Fibroblast of lung (primary cell): ENCODE data around the gene ZNF829. TPM values are rescaled to one million over a fixed set of nuclear protein-coding genes. Genes with fewer than 3 reads are reported as not detected.
A peak's percentile ranks its signal among the peaks of the same experiment; 100 is the strongest.

ENCODE experiments used
- DNase-seq, 2 donors: peaks; one replicate each; pipeline versions ENCODE4 v3.0.0 to v3.0.0-alpha.2; 2010; ENCODE audit warnings: low read depth in 2 of 2
- H2AFZ ChIP-seq: 2 replicates; pipeline ENCODE4 v1.5.1; 2012; ENCODE audit warnings: low read length, control low read depth, inconsistent platforms
- H3K27ac ChIP-seq: 2 replicates; pipeline ENCODE4 v1.5.1; 2011; ENCODE audit warnings: low read length, control low read depth; ENCODE audit not compliant: insufficient read depth
- H3K27me3 ChIP-seq: 2 replicates; pipeline ENCODE4 v1.5.1; 2011; ENCODE audit warnings: mild to moderate bottlenecking, low read length; ENCODE audit not compliant: control insufficient read depth, insufficient read depth
- H3K36me3 ChIP-seq: 2 replicates; pipeline ENCODE4 v1.5.1; 2011; ENCODE audit warnings: low read length; ENCODE audit not compliant: control insufficient read depth, insufficient read depth
- H3K4me1 ChIP-seq: 2 replicates; pipeline ENCODE4 v1.5.1; 2011; ENCODE audit warnings: low read length; ENCODE audit not compliant: control insufficient read depth, insufficient read depth; ENCODE audit errors: extremely low read depth
- H3K4me2 ChIP-seq: 2 replicates; pipeline ENCODE4 v1.5.1; 2011; ENCODE audit warnings: low read length, control low read depth; ENCODE audit not compliant: insufficient read depth; ENCODE audit errors: extremely low read depth
- H3K4me3 ChIP-seq, 4 experiments: fragments of 200-600 bp in 1 of 4; sonication (generic) in 1 of 4; replicated peaks in 1 of 4; 2 replicates each; pipeline ENCODE4 v1.5.1; 2011 to 2016; ENCODE audit warnings: low read length in 4 of 4, low read depth in 3 of 4, mild to moderate bottlenecking in 3 of 4, control low read depth in 2 of 4, inconsistent platforms in 1 of 4, mixed read lengths in 1 of 4; ENCODE audit not compliant: insufficient read depth in 1 of 4; ENCODE audit errors: control extremely low read depth in 1 of 4
- H3K79me2 ChIP-seq: 2 replicates; pipeline ENCODE4 v1.5.1; 2012; ENCODE audit warnings: mild to moderate bottlenecking, low read length, inconsistent platforms; ENCODE audit not compliant: control insufficient read depth, insufficient read depth
- H3K9ac ChIP-seq: 2 replicates; pipeline ENCODE4 v1.5.1; 2011; ENCODE audit warnings: mild to moderate bottlenecking, low read length, control low read depth; ENCODE audit not compliant: insufficient read depth
- H3K9me3 ChIP-seq: 2 replicates; pipeline ENCODE4 v1.5.1; 2012; ENCODE audit warnings: low read depth, low read length; ENCODE audit not compliant: control insufficient read depth, insufficient read depth
- H4K20me1 ChIP-seq: 2 replicates; pipeline ENCODE4 v1.5.1; 2011; ENCODE audit warnings: low read length; ENCODE audit not compliant: control insufficient read depth, insufficient read depth; ENCODE audit errors: extremely low read depth
- EZH2 ChIP-seq: IDR thresholded peaks from 2 replicates; pipeline ENCODE4 v1.5.1; 2012; ENCODE audit warnings: low read length, control low read depth, mild to moderate bottlenecking; ENCODE audit errors: missing control alignments
- polyA plus RNA-seq, 2 donors: library from polyadenylated mRNA; depleted of rRNA in 1 of 2; stranded (reverse) in 1 of 2; unstranded in 1 of 2; fragments of >200 nt; gene quantifications; 2 replicates each; pipeline ENCODE4 v1.2.1, GENCODE V29; 2011 to 2012; ENCODE audit warnings: missing spikeins in 1 of 2
- total RNA-seq: library from RNA; depleted of rRNA; stranded (reverse); fragments of >200 nt; gene quantifications from 2 replicates; pipeline ENCODE4 v1.2.1, GENCODE V29; 2014
- TF ChIP-seq, protein P1 (sequence below), 2 donors: IDR thresholded peaks in 1 of 2; conservative IDR thresholded peaks in 1 of 2; 1 replicate in 1 of 2; 2 replicates in 1 of 2; pipeline ENCODE4 v1.5.1; 2011 to 2012; ENCODE audit warnings: low read length in 2 of 2, control low read depth in 1 of 2, inconsistent platforms in 1 of 2, low read depth in 1 of 2, mild to moderate bottlenecking in 1 of 2

Gene ZNF829
- total and polyA plus RNA-seq, 2 donors (not counting 1 experiment from before 2014, with no cell fraction given) = 2.3 to 2.5 TPM

DNA sequence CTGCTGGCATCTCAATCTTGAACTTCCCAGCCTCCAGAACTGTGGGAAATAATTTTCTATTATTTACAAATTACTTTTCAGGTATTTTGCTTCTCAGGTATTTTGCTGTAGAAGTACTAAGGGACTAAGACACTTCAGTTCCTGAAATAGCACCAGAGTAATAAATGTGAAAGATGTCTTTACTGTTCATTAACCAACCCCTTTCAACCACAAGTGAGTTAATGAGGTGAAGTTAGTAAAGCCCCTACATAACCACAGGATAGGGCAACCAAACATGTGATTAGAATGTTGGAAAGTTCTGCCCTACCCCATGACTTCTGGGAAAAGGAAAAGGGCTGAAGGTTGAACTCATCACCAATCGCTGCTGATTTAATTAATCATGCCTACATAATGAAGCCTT lies 68.1 kb downstream of the ZNF829 start:
- no peak overlapping the region for H3K9ac ChIP-seq
- no peaks in the 10 kb centered on the region for H3K4me1 ChIP-seq
- H3K79me2 ChIP-seq = no peaks in the 10 kb centered on the region
- H2AFZ ChIP-seq = no peak overlapping the region
- no peak overlapping the region for H3K4me3 ChIP-seq
- no peaks in the 10 kb centered on the region for H3K9me3 ChIP-seq
- no peak for TF ChIP-seq EZH2
- TF ChIP-seq, protein P1, sequence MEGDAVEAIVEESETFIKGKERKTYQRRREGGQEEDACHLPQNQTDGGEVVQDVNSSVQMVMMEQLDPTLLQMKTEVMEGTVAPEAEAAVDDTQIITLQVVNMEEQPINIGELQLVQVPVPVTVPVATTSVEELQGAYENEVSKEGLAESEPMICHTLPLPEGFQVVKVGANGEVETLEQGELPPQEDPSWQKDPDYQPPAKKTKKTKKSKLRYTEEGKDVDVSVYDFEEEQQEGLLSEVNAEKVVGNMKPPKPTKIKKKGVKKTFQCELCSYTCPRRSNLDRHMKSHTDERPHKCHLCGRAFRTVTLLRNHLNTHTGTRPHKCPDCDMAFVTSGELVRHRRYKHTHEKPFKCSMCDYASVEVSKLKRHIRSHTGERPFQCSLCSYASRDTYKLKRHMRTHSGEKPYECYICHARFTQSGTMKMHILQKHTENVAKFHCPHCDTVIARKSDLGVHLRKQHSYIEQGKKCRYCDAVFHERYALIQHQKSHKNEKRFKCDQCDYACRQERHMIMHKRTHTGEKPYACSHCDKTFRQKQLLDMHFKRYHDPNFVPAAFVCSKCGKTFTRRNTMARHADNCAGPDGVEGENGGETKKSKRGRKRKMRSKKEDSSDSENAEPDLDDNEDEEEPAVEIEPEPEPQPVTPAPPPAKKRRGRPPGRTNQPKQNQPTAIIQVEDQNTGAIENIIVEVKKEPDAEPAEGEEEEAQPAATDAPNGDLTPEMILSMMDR (conservative IDR thresholded peaks at IDR 0.05 in 1 of 2, IDR thresholded peaks at IDR 0.05 in 1 of 2; ENCODE audit: low read depth in 1 of 2, low read length in 2 of 2) = no peak
- H3K4me2 ChIP-seq = no peak overlapping the region
- no peak for DNase-seq
- H3K36me3 ChIP-seq = no peaks in the 10 kb centered on the region
- no peaks in the 10 kb centered on the region for H4K20me1 ChIP-seq
- no peak overlapping the region for H3K27ac ChIP-seq
- H3K27me3 ChIP-seq = no peaks in the 10 kb centered on the region

DNA sequence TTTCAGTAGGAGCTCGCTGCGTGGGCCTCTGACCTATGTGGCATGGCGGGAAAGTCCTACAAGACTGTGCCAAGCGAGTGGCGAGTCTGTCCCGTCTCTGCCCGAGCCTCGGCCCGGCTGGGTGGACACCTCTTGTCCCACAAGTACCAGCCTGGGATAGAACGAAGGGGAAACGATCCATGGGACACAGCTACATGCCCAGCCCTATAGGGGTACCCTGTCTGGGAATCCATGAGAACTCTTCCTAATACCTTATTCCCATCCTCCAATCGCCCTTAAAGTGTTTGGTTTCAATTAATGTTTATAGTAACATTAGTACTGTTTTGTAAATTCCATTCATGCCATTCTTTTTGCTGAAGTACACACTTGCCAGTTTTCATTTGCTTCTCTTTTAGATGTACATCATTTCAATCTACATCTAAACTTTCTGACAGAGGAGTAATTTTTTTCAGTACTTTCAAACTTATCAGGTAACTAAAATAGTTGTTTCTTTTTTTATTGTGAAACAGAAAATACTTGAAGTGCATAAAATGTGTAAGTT lies 77.2 kb downstream of the ZNF829 start:
- Histone ChIP-seq H3K27ac (peak overlapping the region; percentile 81), H2AFZ (peak overlapping the region; percentile 97), H3K9me3 (no peaks in the 10 kb centered on the region), H3K36me3 (no peaks in the 10 kb centered on the region), H3K9ac (peak overlapping the region; percentile 52), H4K20me1 (no peaks in the 10 kb centered on the region), H3K4me2 (peak overlapping the region; percentile 88), H3K4me1 (no peaks in the 10 kb centered on the region), H3K27me3 (no peaks in the 10 kb centered on the region), H3K79me2 (peaks cover 2% of the 10 kb centered on the region), H3K4me3 (peak overlapping the region; percentile 71 to 94 (median 80))
- peak in 1 of 2 donors; percentile 34 for DNase-seq
- TF ChIP-seq, protein P1 (conservative IDR thresholded peaks at IDR 0.05 in 1 of 2, IDR thresholded peaks at IDR 0.05 in 1 of 2; ENCODE audit: low read depth in 1 of 2, low read length in 2 of 2) = no peak
- TF ChIP-seq EZH2 = no peak

Other genes with a start within 250 kb of the ZNF829 start
- gene ZNF461, start 249.5 kb downstream of the ZNF829 start, total RNA-seq = 14.9 and 15.7 TPM in 2 replicates
- gene ZNF461, start 249.5 kb downstream of the ZNF829 start, polyA plus RNA-seq = 3.0 and 3.5 TPM in 2 replicates
- gene ZNF567, start 228.7 kb downstream of the ZNF829 start, total RNA-seq = 5.9 and 6.9 TPM in 2 replicates
- 4.3 and 5.6 TPM in 2 replicates for gene ZNF567, start 228.7 kb downstream of the ZNF829 start, polyA plus RNA-seq
- 1.2 and 1.8 TPM in 2 replicates for gene ZNF850, start 143.5 kb downstream of the ZNF829 start, total RNA-seq
- 1.4 and 1.6 TPM in 2 replicates for gene ZNF850, start 143.5 kb downstream of the ZNF829 start, polyA plus RNA-seq
- gene ZNF790, start 77.9 kb downstream of the ZNF829 start, total RNA-seq = 9.1 and 9.2 TPM in 2 replicates
- 3.0 and 4.4 TPM in 2 replicates for gene ZNF790, start 77.9 kb downstream of the ZNF829 start, polyA plus RNA-seq
- gene ZNF345, start 65.4 kb downstream of the ZNF829 start, total RNA-seq = 2.8 and 3.9 TPM in 2 replicates
- gene ZNF345, start 65.4 kb downstream of the ZNF829 start, polyA plus RNA-seq = 1.4 and 2.3 TPM in 2 replicates
- gene ZNF568, start within 50 bp of the ZNF829 start, total RNA-seq = 20.8 and 33.2 TPM in 2 replicates
- gene ZNF568, start within 50 bp of the ZNF829 start, polyA plus RNA-seq = 6.0 and 9.0 TPM in 2 replicates
- 14.1 and 16.5 TPM in 2 replicates for gene ZNF420, start 162.1 kb upstream of the ZNF829 start, total RNA-seq
- 3.2 and 5.6 TPM in 2 replicates for gene ZNF420, start 162.1 kb upstream of the ZNF829 start, polyA plus RNA-seq